NT2/D1 (cell line): ENCODE data around the gene IFT25.

Source experiments
- SUZ12 ChIP-seq: IDR thresholded peaks from 2 replicates; pipeline ENCODE4 v1.6.1; 2011; ENCODE audit not compliant: insufficient read length, insufficient read depth; ENCODE audit errors: extremely low read depth
- YY1 ChIP-seq: IDR thresholded peaks from 2 replicates; pipeline ENCODE4 v1.6.1; 2011; ENCODE audit not compliant: insufficient read length, insufficient read depth
- ZNF274 ChIP-seq: IDR thresholded peaks from 2 replicates; pipeline ENCODE4 v1.6.1; 2011; ENCODE audit warnings: mild to moderate bottlenecking, low read depth, low read length

GRCh38 chr1:53942127-53942957 lies 3.2 kb downstream of the IFT25 start:
- TF ChIP-seq ZNF274 (no peak), YY1 (no peak), SUZ12 (no peak)
